ENCODE results near the gene KLK14.

The KLK14 gene

DNA sequence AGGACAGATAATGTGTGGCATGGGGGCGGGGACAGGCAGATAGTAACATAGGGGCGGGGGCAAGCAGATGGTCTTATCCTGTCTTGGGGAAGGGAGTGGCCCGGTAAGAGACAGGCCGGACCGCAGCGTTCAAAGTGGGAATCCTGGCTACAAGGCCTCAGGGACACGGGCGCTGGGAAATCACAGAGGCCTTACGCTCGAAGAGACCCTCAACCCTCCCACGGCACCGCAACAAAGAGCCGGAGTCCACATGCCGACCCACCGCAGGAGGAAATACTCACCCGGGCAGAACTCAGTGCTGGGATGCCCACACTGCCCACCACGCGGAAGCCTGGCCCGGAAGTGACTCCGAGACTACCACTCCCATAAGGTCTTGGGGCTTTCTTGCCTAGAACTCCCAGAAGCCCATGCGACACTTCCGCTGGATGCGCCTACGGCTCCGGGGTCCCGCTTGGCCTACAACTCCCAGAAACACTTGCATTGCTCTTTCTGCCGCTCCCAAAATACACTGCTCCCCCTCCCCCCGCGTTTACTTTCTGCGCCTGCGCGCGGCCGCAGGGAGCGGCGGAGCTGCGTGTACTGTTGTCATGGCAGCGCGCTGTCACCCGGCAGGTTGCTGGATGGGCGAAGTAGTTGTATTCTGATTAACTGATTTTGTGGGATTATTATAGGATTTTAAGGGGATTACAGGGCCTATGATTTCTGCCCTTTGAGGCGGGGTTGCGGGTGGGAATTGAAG lies 25.5 kb upstream of the KLK14 start, which contains the start of gene CTU1:
Gene CTU1 (minus strand): TSS at position 344 of the 739 bp plus-strand sequence. CDS start 3,840 bp downstream, outside the sequence.
- peak; percentile 99 for DNase-seq (ENCODE audit: low read depth, low spot score)

DNA sequence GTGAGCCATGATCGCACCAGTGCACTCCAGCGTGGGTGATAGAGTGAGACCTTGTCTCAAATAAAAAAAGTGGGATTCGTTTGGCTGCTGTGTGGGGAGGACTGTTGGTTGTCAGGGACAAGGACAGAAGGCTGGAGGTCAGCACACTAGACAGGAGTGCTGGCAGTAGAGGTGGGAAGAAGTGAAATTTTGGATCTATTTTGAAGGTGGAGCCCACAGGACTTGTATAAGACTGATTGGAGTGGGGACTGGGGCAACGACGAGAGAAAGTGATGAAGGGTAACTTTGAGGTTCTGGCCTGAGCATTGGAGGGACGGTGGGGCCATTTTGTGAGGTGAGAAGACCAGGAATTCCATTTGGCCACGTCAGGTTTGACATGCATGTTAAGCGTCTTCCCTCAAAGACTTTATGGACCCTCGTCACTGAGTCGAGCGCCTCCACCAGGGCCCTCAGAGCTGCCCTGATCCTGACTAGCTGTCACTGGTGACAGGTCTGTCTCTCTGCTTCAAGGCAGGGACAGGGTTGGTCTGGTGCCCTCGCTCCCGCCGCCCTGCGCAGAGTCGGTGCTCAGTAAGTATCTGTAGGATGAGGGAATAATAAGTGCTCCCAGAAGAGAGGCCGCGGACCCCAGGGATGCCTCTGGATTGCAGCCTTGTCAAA lies 24.8 kb upstream of the KLK14 start:
- DNase-seq (ENCODE audit: low read depth, low spot score): no peak

DNA sequence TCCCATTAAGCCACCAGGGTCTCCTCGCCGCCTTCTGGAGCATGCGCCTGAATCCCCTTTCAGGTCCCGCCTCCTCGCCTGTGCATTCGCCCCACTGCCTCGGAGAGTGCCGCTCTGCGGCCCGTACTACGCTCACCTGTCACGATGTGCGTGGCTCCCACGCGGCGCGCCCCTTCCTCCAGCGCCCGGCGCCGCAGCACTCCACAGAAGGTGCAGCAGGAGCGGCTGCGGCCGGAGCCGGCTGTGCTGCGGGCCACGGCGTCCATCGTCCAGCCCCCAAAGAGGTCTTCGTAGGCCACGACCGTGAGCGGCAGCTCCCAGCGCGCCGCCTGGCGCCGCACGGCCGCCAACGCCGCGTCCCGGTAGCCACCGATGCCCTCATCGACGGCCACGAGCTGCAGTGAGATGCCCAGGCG lies 21.2 kb upstream of the KLK14 start:
- DNase-seq (ENCODE audit: low read depth, low spot score): no peak

DNA sequence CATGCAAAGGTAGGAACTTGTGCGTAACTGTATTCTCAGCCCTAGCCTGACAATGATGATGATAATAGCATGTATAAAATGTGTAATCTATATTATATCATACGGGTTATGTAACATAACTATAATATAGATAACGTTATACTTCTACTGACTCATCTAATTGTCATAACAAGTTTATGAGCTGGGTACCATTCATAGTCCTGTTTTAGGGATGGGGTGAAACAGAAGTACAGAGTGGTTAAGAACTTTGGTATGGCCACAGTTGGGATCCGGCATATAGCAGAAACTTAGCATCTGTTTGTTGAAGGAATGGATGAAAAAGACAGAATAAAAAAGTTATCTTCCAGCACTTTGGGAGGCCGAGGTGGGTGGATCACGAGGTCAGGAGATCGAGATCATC lies 20.3 kb upstream of the KLK14 start:
- no peak for DNase-seq (ENCODE audit: low read depth, low spot score)

DNA sequence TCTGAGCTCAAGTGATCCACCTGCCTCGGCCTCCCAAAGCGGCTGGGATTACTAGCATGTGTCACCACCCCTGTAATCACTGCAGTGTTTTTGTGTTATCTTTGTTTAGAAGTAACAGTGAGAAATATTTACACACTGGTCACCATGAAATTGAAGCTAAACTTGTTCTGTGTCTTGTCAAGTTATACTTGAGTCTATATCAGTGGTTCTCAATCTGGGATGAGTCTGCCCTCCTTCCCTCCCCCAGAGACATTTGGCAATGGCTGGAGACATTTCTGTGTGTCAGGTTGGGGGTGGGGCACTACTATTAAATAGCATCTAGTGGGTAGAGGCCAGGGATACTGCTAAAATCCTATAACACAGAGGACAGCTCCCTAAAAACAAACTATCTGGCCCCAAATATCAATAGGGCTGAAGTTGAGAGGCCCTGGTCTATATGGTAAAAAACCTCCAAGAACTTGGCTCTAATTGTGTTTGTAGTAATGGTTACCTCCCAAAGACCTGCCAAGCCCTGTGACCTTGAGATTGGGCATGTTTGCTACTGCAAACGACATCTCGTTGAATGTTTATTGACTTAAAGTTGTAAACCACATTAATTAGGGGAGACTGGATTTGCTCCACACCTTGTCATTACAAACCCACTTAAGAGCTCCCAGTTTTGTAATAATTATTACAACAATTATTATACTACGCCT lies 18.6 kb upstream of the KLK14 start:
- no peak for DNase-seq (ENCODE audit: low read depth, low spot score)

DNA sequence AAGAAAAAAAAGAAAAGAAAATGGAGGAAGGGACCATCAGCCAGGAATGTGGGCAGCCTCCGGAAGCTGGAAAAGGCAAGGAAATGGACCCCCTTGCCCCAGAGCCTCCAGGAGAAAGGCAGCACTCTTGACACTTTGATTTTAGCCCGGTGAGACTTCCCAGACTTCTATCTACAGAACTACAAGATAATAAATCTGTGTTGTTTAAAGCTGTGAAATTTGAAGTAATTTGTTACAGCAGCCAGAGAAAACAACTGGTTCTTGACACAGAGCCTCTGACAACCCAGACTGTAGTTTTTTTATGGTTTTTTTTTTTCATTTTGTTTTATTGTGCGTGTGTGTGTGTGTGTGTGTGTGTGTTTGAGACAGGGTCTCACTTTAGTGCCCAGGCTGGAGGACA lies 17.9 kb upstream of the KLK14 start:
- DNase-seq (ENCODE audit: low read depth, low spot score): no peak

DNA sequence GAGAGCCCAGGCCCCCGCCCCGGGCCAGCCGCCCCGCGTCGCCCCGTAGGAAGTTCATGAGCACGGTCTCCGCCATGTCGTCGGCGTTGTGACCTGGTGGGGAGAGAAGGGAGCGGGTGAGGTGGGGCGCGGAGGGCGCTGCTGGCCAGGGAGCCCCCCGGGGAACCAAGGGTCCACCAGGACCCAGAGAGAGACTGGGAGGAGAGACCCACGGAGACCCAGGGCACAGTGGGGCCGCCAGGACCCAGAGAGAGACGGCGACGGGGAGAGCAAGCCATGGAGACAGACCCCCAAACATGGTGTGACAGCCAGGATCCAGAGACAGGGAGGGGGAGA lies 16.3 kb upstream of the KLK14 start:
- DNase-seq (ENCODE audit: low read depth, low spot score): no peak

DNA sequence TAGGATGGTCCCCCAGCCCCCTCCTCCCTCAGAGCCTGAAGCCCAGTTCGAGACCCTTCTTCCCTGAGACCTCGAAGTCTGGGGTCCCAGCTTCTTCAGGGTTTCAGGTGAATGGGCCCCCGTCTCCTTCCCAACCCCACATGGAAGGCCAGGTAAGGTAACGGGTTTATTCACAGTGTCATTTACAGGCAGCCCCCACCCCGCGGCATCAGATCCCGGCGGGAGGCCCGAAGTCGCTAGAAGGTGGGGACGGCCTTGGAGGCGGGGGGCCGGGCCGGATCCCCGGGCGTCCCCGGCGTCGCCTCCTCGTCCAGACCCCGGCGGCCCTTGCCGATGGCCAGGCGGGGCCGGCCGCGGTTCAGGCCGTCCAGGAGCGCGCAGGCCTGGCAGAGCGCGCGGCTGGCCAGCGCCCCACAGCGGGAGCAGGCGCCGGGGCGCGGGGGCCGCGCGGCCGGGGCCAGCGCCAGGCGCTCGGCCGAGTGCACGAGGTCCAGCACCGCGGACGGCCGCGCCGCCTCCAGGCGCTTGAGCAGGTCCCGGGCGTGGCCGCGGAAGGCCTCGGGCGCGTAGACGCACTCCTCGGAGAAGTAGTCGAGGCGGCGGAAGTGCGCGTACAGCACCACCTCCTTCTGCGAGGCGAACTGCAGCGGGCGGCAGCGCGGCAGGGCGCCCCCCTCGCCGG lies 15.8 kb upstream of the KLK14 start:
- no peak for DNase-seq (ENCODE audit: low read depth, low spot score)

DNA sequence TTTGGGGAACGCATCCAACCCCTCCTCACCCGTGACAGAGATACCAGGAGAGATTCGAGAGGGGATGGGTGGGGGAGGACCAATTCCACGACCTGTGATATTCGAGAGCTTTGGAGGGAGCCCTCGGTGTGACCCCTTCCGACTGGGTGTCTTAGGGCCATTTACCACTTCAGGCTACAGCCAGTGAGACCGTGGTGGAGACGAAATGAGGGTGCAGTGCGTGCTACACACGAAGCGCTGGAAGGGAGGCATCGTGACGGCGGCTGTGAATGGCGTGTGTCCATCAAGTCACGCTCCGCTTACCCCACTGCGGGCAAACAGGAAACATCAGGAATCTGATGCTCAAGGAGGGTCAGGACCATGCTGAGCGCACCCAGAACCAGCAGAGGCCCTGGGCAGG lies 15.1 kb upstream of the KLK14 start:
- no peak for DNase-seq (ENCODE audit: low read depth, low spot score)

DNA sequence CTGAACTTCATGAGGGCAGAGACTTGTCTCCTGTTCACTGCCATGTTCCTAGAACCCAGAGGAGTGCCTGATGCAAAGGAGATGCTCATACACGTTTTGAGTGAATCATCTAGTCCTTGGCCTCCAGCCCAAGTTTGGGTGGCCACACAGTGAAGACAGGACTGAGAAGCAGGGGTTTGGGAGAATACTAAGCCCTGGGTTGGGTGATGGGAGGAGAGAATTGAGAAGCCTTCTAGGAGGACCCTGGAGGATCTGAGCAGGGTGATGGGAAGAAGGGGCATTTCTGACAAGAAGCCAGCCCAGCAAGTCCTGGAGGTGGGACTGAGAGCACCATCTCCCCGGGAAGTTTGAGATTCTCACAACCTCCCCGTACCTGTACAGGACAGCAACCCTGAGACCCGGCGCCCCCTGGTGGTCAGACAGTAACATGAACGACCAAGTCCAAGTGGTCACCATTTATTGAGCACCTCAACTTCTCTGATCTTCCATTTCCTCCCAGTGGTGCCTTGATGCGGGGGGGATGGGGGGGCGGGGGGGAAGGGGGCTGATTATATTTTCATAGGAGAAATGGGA lies 14.6 kb upstream of the KLK14 start:
- DNase-seq (ENCODE audit: low read depth, low spot score): no peak

DNA sequence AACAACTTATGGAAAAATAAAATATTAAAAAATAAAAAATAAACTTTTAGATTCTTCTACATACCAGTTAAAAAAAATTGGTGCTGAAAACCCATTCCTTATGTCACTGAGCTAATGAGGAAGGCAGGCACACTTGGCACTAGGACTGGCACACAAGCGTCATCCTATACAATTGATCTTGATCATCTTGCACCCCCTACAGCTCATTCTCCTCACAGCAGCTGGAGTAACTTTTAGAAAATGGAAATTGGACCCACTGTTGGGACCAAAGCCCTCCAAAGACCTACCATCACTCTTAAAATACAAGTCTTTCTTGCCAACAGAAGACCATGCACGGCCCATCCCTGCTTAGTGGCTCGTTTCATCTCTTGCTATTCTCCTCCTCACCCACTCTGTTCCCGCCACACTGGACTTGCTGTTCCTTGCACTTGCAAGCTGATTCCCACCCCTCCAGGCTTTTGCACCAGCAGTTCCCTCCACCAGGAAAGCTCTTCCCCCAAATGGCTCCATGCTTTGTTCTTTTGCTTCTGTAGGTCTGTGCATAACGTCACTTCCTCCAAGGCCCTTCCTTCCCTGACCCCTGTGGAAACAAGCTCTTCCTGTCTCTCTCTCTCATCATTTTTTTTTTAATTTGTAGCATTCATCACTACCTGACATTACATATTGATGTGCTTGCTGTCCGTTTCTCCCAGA lies 13.9 kb upstream of the KLK14 start:
- DNase-seq (ENCODE audit: low read depth, low spot score): no peak

DNA sequence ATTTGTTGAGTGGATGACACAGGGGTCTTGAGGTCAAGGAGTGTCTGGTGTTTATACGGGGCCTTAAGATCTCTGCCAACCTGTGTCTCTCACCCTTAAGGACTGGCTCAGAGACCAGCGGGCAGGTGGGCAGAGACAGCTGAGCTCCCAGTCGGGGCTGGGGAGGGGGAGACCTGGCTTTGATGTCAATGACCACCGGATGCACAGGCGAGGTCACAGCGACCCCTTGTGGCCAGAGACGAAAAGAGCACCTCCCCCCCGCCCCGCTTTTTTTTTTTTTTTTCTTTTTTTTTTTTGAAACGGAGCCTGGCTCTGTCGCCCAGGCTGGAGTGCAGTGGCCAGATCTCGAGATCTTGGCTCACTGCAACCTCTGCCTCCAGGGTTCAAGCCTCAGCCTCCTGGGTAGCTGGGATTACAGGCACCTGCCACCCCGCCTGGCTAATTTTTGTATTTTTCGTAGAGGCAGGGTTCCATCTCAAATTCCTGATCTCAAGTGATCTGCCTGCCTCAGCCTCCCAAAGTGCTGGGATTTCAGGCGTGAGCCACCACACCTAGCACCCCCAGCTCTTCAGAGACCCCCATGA lies 12.1 kb upstream of the KLK14 start:
- DNase-seq (ENCODE audit: low read depth, low spot score): no peak

DNA sequence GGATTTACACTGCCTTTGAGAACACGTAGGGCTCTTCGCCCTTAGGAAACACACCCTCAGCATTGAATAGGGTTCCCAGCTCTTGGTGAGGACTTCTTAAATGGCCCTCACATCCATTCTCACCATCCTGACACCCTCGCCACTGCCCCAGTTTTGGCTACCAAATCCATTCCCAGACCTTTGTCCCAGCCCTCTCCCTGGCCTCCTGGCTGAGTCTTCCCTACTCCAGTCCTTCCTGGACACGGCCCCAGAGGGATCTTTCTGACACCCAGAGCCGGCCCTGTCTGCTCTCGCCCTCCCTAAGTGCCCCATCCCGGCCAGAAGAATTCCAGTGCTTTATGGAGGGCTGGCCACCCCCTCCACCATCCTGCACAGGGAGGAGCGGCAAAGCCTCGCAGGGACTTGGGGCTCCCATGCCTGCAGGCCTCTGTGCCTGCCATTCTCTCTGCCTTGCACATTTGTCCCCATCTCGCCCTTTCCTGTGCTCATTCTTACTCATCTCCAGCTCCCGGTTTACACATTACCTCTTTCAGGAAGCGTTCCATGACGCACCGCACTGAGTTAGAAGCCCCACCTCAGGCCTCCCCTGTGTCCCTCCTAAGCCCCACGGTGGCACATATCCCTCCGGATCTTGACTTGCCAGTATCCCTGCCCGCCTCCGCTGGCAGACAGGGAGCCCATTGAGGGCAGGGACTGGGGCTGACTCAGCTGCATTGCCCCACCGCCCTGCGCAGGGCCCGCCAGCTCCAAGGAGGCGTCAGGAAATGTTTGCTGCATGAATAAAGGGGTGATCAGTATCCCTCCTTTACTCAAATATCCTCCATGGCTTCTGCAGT lies 11.0 kb upstream of the KLK14 start:
- no peak for DNase-seq (ENCODE audit: low read depth, low spot score)

DNA sequence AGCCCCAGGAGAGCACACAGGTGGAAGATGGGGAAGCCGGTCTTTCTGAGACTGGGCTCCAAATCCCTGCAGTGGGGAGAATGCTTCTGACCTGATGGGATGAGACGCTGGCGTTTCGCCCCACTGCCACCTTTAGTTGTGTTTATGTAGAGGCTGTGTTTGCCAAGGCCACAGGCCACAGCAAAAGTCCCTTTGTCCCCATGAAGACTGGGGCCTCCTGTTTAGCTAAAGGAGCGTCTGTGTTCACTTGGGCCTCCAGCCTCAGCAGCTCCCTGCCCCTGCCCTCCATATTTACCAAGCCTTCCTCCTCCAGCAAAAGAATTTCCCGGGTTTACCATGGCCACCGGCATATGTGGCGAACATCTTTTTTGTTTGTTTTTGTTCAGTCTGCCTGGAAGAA lies 10.4 kb upstream of the KLK14 start:
- no peak for DNase-seq (ENCODE audit: low read depth, low spot score)

DNA sequence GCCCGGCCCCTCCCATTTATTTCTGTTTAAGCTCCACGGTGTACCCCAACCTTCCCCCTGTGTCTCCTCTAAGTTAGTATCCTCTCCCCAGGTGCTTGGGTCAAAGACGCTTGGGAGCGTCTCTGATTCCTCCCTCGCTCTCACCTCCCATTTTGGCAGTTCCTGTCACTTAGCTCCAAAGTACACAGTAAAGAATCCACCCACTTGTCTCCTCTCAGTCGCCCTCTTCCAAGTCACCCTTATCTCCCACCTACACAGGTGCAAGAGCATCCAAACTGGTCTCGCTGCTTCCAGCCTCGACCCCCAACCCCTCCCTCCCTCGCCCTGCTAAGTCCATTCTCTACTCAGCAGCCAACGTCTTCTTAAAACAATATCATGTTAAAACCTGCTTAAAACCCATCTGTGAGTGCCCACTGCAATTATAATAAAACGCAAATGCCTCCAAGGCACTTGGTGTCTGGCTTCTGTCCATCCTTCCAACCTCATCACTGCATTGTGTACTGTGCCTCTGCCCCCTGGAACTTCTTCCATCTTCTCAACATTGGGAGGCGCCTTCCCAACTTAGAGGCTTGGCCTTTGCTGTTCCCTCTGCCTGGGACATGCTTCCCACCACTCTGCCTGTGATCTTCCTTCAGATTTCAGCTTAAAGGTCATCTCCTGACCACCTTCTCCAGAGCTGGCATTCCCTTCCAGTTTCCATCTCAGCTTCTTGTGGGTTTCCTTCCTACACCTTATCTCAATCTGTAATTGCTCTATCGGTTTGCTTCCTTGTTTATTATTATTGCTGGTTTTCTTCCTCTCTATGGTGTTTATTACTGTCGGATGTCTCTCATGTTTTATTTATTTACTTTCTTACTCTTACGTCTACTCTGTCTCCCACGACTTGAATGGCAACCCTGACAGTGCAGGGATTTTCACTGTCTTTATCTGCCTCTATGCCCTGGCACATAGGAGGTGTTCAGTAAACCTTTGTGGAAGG lies 9.5 kb upstream of the KLK14 start:
- no peak for DNase-seq (ENCODE audit: low read depth, low spot score)

DNA sequence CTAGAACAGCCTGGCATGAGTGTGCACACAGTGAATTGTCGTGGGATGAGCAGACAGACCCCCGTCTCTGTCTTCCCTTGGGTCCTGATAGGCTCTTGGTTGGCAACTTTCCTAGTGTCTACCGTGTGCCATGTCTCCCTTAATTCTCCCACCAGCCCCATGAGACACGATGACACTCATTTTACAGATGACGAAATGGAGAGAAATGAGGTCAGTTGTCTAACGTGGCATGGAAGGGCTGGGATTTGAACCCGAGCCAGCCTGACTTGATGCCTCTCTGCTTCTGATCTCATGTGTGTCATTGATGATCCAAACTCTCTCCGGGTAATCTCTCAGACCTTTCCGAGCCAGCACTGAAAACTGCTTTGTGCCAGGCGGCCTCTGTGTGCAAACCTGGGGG lies 8.4 kb upstream of the KLK14 start:
- no peak for DNase-seq (ENCODE audit: low read depth, low spot score)

DNA sequence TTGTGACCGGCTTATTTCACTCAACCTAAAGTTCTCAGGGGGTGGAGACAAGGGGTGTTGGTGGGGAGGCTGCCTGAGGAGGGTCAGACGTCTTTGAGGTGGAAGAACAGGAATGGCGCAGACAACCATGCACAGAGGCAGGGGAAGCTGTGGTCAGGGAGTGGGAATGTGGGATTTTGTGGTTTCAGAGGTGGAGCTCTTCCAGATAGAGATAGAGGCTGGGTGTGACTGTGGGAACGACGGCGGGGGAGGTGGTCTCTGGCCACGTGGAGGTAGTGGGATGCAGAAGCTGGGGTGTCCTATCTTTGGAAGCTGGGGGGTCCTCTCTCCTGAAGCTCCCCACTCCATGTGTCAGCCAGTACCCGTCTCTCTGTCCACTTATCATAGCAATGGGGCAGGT lies 7.8 kb upstream of the KLK14 start:
- no peak for DNase-seq (ENCODE audit: low read depth, low spot score)

DNA sequence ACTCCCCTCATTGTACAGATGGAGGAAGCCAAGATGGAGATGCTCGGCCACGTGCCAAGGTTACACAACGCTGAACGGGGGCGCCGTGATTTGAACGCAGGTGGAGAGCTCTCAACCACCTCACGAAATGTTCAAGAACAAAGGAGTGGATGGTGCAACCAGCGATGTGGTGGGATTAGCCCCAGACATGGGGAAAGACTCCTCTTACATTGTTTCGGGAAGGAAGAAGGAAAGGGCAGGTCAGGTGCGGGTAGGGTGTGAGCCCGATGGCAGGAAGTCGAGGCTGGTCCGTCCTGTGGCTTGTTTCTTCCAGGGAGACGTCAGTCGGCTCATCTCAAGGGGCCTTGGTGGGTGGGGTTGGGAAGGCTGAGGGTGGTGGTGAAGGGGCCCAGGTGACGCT lies 7.1 kb upstream of the KLK14 start:
- no peak for DNase-seq (ENCODE audit: low read depth, low spot score)

All from iPS DF 19.7 (cell line).